HepG2 (cell line): ENCODE measurements around the gene PLEKHG7. TPM values are rescaled to one million over a fixed set of nuclear protein-coding genes. Genes with fewer than 3 reads are reported as not detected.

Experiments used
- ATAC-seq: fragments of 200-7000 bp; cut with Tn5 transposase; 3 replicates; pipeline ENCODE4 v1.9.1; 2020; ENCODE audit warnings: mild to moderate bottlenecking, moderate library complexity
- BruUV-seq: library from RNA; stranded (reverse); fragments of 400-500 nt; replicated peaks from 2 replicates; lab custom pipeline; 2021; lab: Mats Ljungman, UMichigan
- CTCF ChIA-PET: fragments of 300-600 bp; formaldehyde crosslinking; extraction: SDS; loops from one replicate; lab custom pipeline; 2021; ENCODE audit warnings: low total read pairs, inconsistent platforms, low intra/inter-chr PET ratio; lab: Yijun Ruan, JAX
- POLR2A ChIA-PET: fragments of 350-600 bp; sonication (Branson Sonifier 250); formaldehyde crosslinking; loops from one replicate; lab custom pipeline; 2020; ENCODE audit warnings: antibody characterized with exemption, inconsistent platforms; lab: Yijun Ruan, JAX
- DNase-seq: peaks from one replicate; pipeline ENCODE4 v3.0.0-alpha.2; 2015; ENCODE audit warnings: low spot score
- FAIRE-seq: peaks from 3 replicates; lab custom pipeline; 2011; peaks lifted over from hg19 to GRCh38; lab: Jason Lieb, UNC
- H2AFZ ChIP-seq: one replicate; pipeline ENCODE4 v1.6.1; 2011; ENCODE audit warnings: low read length, inconsistent platforms
- H3K27ac ChIP-seq: fragments of 300-600 bp; 3 replicates; pipeline ENCODE4 v1.8.0; 2011; ENCODE audit warnings: mixed run types, mild to moderate bottlenecking, mixed read lengths, low read length, inconsistent platforms; ENCODE audit not compliant: insufficient read depth; ENCODE audit errors: extremely low read length
- H3K27me3 ChIP-seq, 2 experiments: fragments of 200-600 bp in 1 of 2; 2 replicates in 1 of 2; 3 replicates in 1 of 2; pipeline versions ENCODE4 v1.6.0 to v1.8.0; 2011; ENCODE audit warnings: low read length in 2 of 2, mild to moderate bottlenecking in 2 of 2, moderate library complexity in 2 of 2, inconsistent platforms in 1 of 2; ENCODE audit not compliant: insufficient read depth in 2 of 2, control insufficient read depth in 1 of 2
- H3K36me3 ChIP-seq, 2 experiments: fragments of 200-600 bp in 1 of 2; replicated peaks in 1 of 2; 2 replicates in 1 of 2; 3 replicates in 1 of 2; pipeline versions ENCODE4 v1.5.1 to v1.8.0; 2011; ENCODE audit warnings: low read length in 2 of 2, inconsistent platforms in 1 of 2; ENCODE audit not compliant: insufficient read depth in 2 of 2, control insufficient read depth in 1 of 2
- H3K4me1 ChIP-seq: 2 replicates; pipeline ENCODE4 v1.5.1; 2012; ENCODE audit warnings: low read length, inconsistent platforms; ENCODE audit not compliant: insufficient read depth
- H3K4me2 ChIP-seq: 2 replicates; pipeline ENCODE4 v1.6.0; 2011; ENCODE audit warnings: low read depth, low read length, inconsistent platforms
- H3K4me3 ChIP-seq, 3 experiments: fragments of 200-600 bp in 1 of 3; sonication (generic), shearing (Covaris generic) in 1 of 3; replicated peaks in 1 of 3; 2 replicates each; pipeline ENCODE4 v1.5.1; 2011 to 2016; ENCODE audit warnings: low read length in 3 of 3, inconsistent platforms in 2 of 3, low read depth in 2 of 3, mild to moderate bottlenecking in 2 of 3, control low read depth in 1 of 3, mixed read lengths in 1 of 3; ENCODE audit not compliant: insufficient read depth in 1 of 3
- H3K79me2 ChIP-seq: one replicate; pipeline ENCODE4 v1.6.1; 2011; ENCODE audit warnings: low read length, inconsistent platforms; ENCODE audit not compliant: insufficient read depth
- H3K9ac ChIP-seq: 2 replicates; pipeline ENCODE4 v1.6.0; 2011; ENCODE audit warnings: mild to moderate bottlenecking, low read depth, low read length, inconsistent platforms; ENCODE audit not compliant: insufficient read depth
- H3K9me3 ChIP-seq: 2 replicates; pipeline ENCODE4 v1.5.1; 2012; ENCODE audit warnings: mild to moderate bottlenecking, low read length
- H4K20me1 ChIP-seq: 2 replicates; pipeline ENCODE4 v1.6.0; 2011; ENCODE audit warnings: inconsistent platforms, mild to moderate bottlenecking, low read length, moderate library complexity; ENCODE audit not compliant: insufficient read depth
- ESRRA ChIP-seq: sonication (generic); formaldehyde crosslinking; IDR thresholded peaks from 2 replicates; pipeline ENCODE4 v1.5.1; 2020; ENCODE audit warnings: mild to moderate bottlenecking, low read depth, missing genetic modification reagents
- HOXA3 ChIP-seq: sonication (generic); formaldehyde crosslinking; IDR thresholded peaks from 2 replicates; pipeline ENCODE4 v1.5.0; 2020; ENCODE audit warnings: missing genetic modification reagents
- SP5 ChIP-seq: IDR thresholded peaks from 2 replicates; pipeline ENCODE4 v1.6.1; 2016; ENCODE audit warnings: low read depth, borderline replicate concordance
- TGIF2 ChIP-seq: IDR thresholded peaks from 2 replicates; pipeline ENCODE4 v1.6.1; 2016; ENCODE audit warnings: control low read depth, missing compliant biosample characterization
- ZBTB20 ChIP-seq: sonication (generic); formaldehyde crosslinking; IDR thresholded peaks from 2 replicates; pipeline ENCODE4 v1.8.1; 2023; ENCODE audit warnings: missing genetic modification reagents, low read depth, mild to moderate bottlenecking, borderline replicate concordance
- ZMYM3 ChIP-seq: sonication (generic); formaldehyde crosslinking; IDR thresholded peaks from 2 replicates; pipeline ENCODE4 v1.5.1; 2020; ENCODE audit warnings: mild to moderate bottlenecking, missing genetic modification reagents
- ZNF251 ChIP-seq: sonication (generic); formaldehyde crosslinking; IDR thresholded peaks from 2 replicates; pipeline ENCODE4 v1.9.0; 2021; ENCODE audit warnings: mild to moderate bottlenecking, missing genetic modification reagents
- WGBS: methylation state at CpG from one replicate; pipeline ENCODE4 v1.1.6; 2017; ENCODE audit warnings: low lambda C conversion rate; 5-methylcytosine and 5-hydroxymethylcytosine counted together
- in situ Hi-C: cut with HindIII; loops from 2 replicates; pipeline ENCODE4 v1.10.0; 2017; ENCODE audit warnings: low pct_unique_long_range_greater_than_20kb; ENCODE audit not compliant: extremely low pct_ligation_motif_present
- intact Hi-C: fragments of 100-400 bp; cut with micrococcal nuclease; formaldehyde crosslinking; loops from one replicate; pipeline ENCODE4 v1.10.0; 2022; ENCODE audit not compliant: unreplicated experiment
- polyA plus RNA-seq, 8 experiments: library from polyadenylated mRNA; depleted of rRNA in 3 of 8; stranded (reverse) in 7 of 8; unstranded in 1 of 8; fragments of >200 nt; fragmentation: Illumina TruSeq in 4 of 8; extraction: Trizol in 4 of 8; gene quantifications; 2 replicates each; pipeline versions ENCODE4 v1.2.1 to v1.2.3, GENCODE V29; 2011 to 2016; ENCODE audit warnings: low read depth in 4 of 8, missing spikeins in 1 of 8, mixed read lengths in 1 of 8; ENCODE audit not compliant: insufficient read depth in 1 of 8
- total RNA-seq, 5 experiments: library from RNA; depleted of rRNA; stranded (reverse); fragments of >200 nt; fragmentation: Illumina TruSeq; extraction: Trizol; gene quantifications; 2 replicates each; pipeline ENCODE4 v1.2.3, GENCODE V29; 2016; ENCODE audit warnings: low read depth in 1 of 5
- TF ChIP-seq, protein P1 (sequence below): sonication (generic); formaldehyde crosslinking; IDR thresholded peaks from 2 replicates; pipeline ENCODE4 v1.5.0; 2020; ENCODE audit warnings: mild to moderate bottlenecking, low read depth, missing genetic modification reagents, borderline replicate concordance
- TF ChIP-seq, protein P2 (sequence below): sonication (generic); formaldehyde crosslinking; IDR thresholded peaks from 2 replicates; pipeline ENCODE4 v1.4.0; 2020; ENCODE audit warnings: mild to moderate bottlenecking, missing genetic modification reagents

Gene PLEKHG7
- total and polyA plus RNA-seq, 2 of the 13 experiments (the other 11 are each of a cell fraction or from before 2014, with no cell fraction given): not detected

DNA sequence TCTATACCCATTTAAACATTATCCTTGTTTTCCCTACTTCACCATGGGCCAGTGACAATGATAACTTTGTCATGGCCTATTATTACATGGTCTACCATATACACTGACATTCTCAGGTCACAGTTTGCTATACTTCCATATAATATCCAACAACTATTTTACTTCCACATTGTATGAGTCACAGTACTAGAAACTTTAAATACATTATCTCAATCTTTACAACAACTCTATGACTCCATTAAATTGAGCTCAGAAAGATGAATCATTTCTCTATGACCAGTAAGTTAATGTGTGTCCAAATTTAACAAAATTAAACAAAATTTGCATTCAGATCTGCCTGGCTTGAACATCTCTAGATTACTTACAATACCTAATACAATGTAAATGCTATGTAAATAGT, 93.9 kb downstream of the PLEKHG7 start (continued):
- TF ChIP-seq HOXA3 (CRISPR knock-in tag): no peak
- TF ChIP-seq, all 625 proteins: peak for 0

DNA sequence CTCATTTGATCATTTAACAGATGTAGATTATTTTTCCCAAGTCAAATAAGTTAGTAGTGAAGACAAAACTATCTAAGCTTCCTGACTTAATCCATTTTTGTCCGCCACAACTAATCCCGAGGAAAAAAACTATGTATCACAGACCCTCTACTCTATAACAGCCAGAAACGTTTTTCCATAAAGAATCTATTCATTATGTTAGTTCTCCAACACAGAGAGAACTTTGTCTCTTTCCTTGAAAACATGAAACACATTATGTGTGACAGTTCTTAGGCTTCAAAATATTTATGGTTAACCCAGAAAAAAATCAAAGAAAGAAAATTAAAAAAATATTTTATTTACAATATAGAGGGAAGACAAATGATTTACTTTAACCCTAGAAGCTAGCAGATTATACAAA, 100.1 kb downstream of the PLEKHG7 start:
- no peak for TF ChIP-seq ZMYM3 (CRISPR knock-in tag)
- no peak for TF ChIP-seq ZNF251 (CRISPR knock-in tag)
- TF ChIP-seq SP5: no peak
- TF ChIP-seq, protein P1, sequence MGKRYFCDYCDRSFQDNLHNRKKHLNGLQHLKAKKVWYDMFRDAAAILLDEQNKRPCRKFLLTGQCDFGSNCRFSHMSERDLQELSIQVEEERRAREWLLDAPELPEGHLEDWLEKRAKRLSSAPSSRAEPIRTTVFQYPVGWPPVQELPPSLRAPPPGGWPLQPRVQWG: no peak
- no peak for TF ChIP-seq ZBTB20 (CRISPR knock-in tag)
- no peak for TF ChIP-seq TGIF2 (CRISPR knock-in tag)
- TF ChIP-seq, protein P2, sequence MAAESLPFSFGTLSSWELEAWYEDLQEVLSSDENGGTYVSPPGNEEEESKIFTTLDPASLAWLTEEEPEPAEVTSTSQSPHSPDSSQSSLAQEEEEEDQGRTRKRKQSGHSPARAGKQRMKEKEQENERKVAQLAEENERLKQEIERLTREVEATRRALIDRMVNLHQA (CRISPR knock-in tag): no peak
- no peak for TF ChIP-seq ESRRA
- Histone ChIP-seq H3K9ac (no peak overlapping the region), H3K79me2 (no peaks in the 10 kb centered on the region), H3K4me2 (no peak overlapping the region), H3K27ac (no peak overlapping the region), H3K27me3 (no peaks in the 10 kb centered on the region), H3K4me1 (no peaks in the 10 kb centered on the region), H4K20me1 (no peaks in the 10 kb centered on the region), H3K9me3 (no peaks in the 10 kb centered on the region), H3K4me3 (no peak overlapping the region), H2AFZ (no peak overlapping the region), H3K36me3 (peaks cover 1 to 30% of the 10 kb centered on the region in 2 experiments; a peak in 3 of 5 replicates)
- CTCF ChIA-PET: no interaction called here
- FAIRE-seq: no peak
- POLR2A ChIA-PET: no interaction called here
- no peak for DNase-seq
- no TSS peak for BruUV-seq
- ATAC-seq: no peak
- intact Hi-C loops: no loop called here
- in situ Hi-C loops: no loop called here
- WGBS: 94% methylated on average over 3 of the region's 3 CpGs
